VCaP (cell line): ENCODE measurements around the gene IFIT3.

Experiments used
- H3K27ac ChIP-seq: fragments of 450-650 bp; 2 replicates; pipeline ENCODE4 v1.5.1; 2017
- TF ChIP-seq, protein P1 (sequence below): fragments of 450-650 bp; conservative IDR thresholded peaks from 2 replicates; pipeline ENCODE4 v1.5.1; 2017; ENCODE audit warnings: mild to moderate bottlenecking, moderate library complexity

Gene IFIT3

DNA sequence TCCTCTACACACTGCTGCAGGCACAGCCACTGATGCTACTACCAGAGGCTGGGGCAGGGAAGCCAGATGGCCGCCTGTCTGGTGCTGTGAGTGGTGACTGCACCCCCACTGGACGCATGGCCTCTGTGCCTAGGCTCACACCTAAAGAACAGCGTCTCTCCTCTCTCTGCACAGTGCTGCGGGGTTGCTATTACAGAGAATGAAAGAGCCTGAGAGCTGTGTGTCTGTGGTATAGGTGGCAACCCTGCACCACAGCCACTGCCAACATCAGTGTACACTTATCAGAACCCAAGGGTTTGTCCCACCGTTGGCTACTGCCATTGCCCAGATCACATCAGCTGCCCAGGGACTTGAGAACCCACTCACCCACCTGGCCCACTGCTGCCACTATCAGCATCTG lies 30.0 kb upstream of the IFIT3 start:
- H3K27ac ChIP-seq: no peak overlapping the region
- TF ChIP-seq, protein P1, sequence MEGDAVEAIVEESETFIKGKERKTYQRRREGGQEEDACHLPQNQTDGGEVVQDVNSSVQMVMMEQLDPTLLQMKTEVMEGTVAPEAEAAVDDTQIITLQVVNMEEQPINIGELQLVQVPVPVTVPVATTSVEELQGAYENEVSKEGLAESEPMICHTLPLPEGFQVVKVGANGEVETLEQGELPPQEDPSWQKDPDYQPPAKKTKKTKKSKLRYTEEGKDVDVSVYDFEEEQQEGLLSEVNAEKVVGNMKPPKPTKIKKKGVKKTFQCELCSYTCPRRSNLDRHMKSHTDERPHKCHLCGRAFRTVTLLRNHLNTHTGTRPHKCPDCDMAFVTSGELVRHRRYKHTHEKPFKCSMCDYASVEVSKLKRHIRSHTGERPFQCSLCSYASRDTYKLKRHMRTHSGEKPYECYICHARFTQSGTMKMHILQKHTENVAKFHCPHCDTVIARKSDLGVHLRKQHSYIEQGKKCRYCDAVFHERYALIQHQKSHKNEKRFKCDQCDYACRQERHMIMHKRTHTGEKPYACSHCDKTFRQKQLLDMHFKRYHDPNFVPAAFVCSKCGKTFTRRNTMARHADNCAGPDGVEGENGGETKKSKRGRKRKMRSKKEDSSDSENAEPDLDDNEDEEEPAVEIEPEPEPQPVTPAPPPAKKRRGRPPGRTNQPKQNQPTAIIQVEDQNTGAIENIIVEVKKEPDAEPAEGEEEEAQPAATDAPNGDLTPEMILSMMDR: no peak

DNA sequence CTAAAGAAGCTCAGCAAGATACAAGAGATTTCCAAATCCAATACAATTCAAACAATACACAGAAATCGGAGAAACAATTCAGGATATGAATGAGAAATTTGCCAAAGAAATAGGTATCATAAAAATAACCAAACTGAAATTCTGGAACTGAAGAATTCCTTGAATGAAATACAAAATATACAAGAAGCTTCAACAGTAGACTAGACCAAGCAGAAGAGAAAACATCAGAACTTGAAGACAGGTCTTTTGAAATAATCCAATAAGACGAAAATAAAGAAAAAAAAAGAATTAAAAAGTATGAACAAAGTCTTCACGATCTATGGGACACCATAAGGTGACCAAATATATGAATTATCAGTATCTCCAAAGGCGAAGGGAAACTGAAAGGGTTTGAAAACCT lies 28.8 kb upstream of the IFIT3 start:
- no peak overlapping the region for H3K27ac ChIP-seq
- TF ChIP-seq, protein P1: no peak

DNA sequence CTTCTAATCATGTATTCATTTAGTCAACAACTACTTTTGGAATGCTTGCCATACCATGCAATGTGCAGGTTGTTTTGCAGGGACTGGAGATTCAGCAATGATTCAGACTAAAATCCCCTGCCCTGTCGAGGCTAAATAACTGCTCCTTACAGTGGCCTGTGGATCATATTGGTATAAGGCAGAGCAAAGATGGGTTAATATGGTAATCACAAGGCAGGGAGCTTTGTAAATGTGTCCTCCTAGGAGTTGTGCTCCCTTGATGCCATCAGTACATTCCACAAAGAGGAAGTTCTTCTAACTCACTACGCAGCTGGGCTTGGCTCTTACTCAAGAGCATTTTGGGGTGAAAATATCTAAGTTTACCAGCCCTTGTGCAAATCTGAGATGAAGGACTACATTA lies 26.6 kb upstream of the IFIT3 start:
- TF ChIP-seq, protein P1: no peak
- H3K27ac ChIP-seq: peak overlapping the region; percentile 77

DNA sequence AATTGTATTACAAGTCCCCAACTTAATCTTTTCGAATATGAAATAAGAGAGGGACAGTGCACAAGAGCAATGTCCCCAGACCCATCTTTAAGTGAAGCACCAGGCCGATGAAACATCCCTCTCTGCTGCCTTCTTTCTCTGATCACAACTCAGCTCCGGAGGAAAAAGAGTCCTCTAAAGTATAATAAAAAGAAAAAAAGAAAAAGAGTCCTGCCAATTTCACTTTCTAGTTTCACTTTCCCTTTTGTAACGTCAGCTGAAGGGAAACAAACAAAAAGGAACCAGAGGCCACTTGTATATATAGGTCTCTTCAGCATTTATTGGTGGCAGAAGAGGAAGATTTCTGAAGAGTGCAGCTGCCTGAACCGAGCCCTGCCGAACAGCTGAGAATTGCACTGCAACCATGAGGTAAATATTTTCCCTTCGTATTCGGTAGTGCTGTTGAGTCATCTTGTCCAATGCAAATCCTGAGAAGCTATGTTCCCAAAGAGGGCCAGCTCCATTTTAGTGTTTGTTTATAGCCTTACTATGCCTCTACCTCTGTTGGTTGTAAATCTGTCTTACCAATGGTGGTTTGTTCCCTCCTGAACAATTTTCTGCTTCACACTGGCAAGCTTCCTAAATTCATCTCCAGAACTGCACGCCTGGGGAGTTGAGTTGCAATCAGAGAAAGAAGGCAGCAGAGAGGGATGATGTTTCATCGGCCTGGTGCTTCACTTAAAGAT lies 25.9 kb upstream of the IFIT3 start, which contains the start of gene IFIT2:
IFIT2 (plus strand) TSS at position 326 of the 725 bp plus-strand sequence; CDS start at position 404, 78 bp downstream.
- H3K27ac ChIP-seq: peak within 1 kb of the TSS; percentile 77
- TF ChIP-seq, protein P1: no peak

DNA sequence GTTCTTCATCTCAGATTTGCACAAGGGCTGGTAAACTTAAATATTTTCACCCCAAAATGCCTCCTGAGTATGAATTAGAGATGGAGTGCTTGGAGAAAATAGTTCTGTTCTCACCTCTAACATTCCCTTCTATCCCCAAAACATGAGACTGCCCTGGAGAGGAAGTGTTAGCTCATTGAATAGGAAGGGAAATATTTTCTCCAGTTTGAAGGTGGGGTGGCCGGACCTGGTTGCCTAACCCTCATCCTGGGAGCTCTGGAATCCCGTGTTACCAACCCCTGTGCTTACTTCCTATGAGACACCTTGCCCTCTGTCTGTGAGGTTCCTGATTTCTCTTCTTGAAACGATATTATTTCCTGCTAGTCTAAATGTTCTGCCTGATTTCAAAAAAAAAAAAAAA lies 25.2 kb upstream of the IFIT3 start:
- H3K27ac ChIP-seq: peak overlapping the region; percentile 77
- TF ChIP-seq, protein P1: no peak

DNA sequence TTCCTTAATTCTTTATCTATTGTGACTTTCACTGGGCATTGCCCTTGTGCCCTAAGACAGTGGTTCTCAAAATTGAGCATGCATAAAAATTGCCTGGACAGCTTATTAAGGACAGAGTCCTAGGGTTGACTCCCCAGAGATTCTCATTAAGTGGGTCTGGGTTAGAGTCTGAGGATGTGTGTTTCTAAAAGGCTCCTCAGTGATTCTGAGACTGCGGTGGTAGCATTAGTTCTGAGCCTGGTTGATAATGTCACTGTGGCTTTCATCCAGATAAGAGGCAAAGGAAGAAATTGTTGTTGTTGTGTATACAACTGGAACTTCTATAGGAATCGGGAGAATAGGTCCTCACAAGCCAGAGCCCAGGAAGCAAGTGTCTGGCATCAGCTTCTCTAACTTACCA lies 24.6 kb upstream of the IFIT3 start:
- H3K27ac ChIP-seq: peak overlapping the region; percentile 77; the same call in 1 of the 2 replicates

DNA sequence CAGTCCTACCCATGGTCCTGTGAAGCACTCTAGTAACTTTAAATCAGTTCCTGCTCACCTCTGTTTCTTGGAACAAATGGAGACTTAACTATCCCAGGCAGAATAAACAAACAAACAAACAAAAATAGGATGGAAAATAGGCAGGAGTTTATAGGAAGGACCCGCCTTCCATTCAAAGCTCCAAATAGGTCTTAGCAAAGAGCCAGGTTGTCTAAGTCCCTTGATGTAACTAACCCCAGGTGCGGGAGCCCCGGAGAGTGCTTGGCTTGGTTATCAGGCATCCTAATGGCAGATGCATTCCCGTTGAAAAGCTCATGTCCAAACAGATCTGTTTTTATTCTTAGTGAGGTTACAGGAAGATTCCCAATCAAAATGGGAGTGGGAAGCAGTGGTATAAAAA lies 23.8 kb upstream of the IFIT3 start:
- TF ChIP-seq, protein P1: no peak
- H3K27ac ChIP-seq: no peak overlapping the region

More for the DNA sequence above, 24.6 kb upstream of the IFIT3 start:
- TF ChIP-seq, protein P1: no peak
